ENCODE results near the gene IFNAR1. TPM values are rescaled to one million over a fixed set of nuclear protein-coding genes. Genes with fewer than 3 reads are reported as not detected.
A peak's percentile ranks its signal among the peaks of the same experiment; 100 is the strongest.

IFNAR1 gene
- total and polyA plus RNA-seq, 9 of the 15 experiments (the other 6 are each of a cell fraction or from before 2014, with no cell fraction given), result 8.6 to 31.8 (median 14.8) TPM

DNA sequence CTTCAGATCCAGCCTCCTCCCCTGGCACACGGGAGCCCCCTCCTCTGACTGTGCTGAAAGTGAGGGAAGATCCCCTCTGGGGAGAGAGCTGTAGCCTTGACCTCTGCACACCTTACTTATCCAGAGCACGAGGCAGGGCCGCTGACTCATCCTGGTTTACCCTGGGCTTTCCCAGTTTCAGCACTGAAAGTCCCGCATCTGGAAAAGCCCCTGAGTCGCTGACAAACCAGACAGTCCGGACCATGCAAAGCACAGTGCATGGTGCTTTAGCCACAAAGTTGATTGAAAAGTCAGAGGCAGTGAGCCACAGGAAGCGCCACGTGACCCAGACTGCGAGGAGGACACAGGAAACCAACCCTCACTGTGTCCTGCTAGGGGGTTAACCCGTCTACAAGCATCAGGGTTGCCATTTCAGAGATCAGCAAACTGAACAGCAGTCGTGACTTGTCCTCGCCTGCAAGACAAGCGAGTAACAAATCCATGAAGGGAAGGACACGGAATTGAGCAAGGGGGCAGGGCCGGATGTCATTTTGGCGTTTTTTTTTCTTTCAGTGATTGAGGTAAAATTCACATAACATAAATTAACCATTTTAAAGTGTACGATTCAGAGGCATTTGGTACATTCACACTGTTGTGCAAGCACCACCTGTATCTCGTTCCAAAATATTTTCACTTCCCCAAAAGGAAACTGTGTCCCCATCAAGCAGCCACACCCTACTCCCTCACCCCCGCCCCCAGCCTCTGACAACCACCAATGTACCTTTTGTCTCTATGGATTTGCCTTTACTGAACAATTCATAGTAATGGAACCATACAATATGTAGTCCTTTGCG, 58.5 kb downstream of the IFNAR1 start (continued):
- TF ChIP-seq, protein P1, sequence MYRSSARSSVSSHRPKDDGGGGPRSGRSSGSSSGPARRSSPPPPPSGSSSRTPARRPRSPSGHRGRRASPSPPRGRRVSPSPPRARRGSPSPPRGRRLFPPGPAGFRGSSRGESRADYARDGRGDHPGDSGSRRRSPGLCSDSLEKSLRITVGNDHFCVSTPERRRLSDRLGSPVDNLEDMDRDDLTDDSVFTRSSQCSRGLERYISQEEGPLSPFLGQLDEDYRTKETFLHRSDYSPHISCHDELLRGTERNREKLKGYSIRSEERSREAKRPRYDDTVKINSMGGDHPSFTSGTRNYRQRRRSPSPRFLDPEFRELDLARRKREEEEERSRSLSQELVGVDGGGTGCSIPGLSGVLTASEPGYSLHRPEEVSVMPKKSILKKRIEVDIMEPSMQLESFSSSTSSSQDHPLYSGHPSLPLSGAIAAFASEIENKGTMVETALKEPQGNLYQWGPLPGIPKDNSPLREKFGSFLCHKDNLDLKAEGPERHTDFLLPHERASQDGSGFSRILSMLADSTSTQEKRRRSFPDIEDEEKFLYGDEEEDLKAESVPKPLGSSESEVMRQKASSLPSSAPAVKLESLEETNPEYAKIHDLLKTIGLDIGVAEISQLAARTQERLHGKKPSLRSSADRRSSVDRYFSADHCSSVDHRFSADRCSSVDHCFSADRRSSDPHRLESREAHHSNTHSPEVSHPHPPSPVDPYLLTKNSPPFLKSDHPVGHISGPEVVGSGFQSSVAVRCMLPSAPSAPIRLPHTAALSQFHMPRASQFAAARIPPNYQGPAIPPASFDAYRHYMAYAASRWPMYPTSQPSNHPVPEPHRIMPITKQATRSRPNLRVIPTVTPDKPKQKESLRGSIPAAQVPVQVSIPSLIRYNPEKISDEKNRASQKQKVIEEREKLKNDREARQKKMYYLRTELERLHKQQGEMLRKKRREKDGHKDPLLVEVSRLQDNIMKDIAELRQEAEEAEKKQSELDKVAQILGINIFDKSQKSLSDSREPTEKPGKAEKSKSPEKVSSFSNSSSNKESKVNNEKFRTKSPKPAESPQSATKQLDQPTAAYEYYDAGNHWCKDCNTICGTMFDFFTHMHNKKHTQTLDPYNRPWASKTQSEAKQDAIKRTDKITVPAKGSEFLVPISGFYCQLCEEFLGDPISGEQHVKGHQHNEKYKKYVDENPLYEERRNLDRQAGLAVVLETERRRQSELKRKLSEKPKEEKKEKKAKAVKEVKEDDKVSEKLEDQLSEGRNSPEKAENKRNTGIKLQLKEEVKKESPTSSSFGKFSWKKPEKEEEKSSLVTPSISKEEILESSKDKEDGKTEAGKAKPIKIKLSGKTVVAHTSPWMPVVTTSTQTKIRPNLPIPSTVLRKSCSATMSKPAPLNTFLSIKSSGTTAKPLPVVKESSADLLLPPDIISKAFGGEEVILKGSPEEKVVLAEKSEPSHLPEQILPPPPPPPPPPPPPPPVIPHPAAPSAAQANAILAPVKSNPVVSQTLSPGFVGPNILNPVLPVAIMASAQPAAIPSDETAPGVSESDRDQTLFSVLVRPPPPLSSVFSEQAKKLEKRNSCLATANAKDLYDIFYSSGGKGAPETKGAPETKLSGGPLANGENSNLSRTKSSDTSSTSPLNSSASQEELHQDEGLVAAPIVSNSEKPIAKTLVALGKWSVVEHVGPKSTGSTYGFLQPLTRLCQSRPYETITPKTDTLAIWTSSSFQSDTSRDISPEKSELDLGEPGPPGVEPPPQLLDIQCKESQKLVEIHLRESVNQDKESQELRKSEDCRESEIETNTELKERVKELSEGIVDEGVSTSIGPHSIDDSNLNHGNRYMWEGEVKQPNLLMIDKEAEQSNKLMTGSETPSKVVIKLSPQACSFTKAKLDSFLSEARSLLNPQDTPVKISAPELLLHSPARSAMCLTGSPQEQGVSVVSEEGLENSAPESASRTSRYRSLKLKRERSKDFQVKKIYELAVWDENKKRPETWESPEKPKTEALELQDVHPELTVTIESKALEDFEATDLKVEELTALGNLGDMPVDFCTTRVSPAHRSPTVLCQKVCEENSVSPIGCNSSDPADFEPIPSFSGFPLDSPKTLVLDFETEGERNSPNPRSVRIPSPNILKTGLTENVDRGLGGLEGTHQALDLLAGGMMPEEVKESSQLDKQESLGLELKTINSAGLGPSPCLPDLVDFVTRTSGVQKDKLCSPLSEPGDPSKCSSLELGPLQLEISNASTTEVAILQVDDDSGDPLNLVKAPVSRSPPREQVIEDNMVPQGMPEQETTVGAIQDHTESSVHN (IDR thresholded peaks at IDR 0.05; ENCODE audit: borderline replicate concordance in 1 of 2, low read depth in 1 of 2), result no peak
- TF ChIP-seq ZNF253 (CRISPR knock-in tag; conservative IDR thresholded peaks at IDR 0.05), result no peak
- TF ChIP-seq, protein P2, sequence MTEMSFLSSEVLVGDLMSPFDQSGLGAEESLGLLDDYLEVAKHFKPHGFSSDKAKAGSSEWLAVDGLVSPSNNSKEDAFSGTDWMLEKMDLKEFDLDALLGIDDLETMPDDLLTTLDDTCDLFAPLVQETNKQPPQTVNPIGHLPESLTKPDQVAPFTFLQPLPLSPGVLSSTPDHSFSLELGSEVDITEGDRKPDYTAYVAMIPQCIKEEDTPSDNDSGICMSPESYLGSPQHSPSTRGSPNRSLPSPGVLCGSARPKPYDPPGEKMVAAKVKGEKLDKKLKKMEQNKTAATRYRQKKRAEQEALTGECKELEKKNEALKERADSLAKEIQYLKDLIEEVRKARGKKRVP (CRISPR knock-in tag; IDR thresholded peaks at IDR 0.05), result no peak
- TF ChIP-seq ZBTB1 (CRISPR knock-in tag; IDR thresholded peaks at IDR 0.05; ENCODE audit: borderline replicate concordance, low read depth), result no peak
- TF ChIP-seq ZNF212 (CRISPR knock-in tag; IDR thresholded peaks at IDR 0.05), result no peak
- no peak for TF ChIP-seq KLF16 (IDR thresholded peaks at IDR 0.05)
- TF ChIP-seq, protein P3, sequence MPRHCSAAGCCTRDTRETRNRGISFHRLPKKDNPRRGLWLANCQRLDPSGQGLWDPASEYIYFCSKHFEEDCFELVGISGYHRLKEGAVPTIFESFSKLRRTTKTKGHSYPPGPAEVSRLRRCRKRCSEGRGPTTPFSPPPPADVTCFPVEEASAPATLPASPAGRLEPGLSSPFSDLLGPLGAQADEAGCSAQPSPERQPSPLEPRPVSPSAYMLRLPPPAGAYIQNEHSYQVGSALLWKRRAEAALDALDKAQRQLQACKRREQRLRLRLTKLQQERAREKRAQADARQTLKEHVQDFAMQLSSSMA (CRISPR knock-in tag; IDR thresholded peaks at IDR 0.05), result no peak
- 0 out of 2 replicates have a peak, but pooled peaks have one; percentile 25 for TF ChIP-seq ZNF561 (CRISPR knock-in tag; conservative IDR thresholded peaks at IDR 0.05)
- no peak for TF ChIP-seq ETV6 (IDR thresholded peaks at IDR 0.05; ENCODE audit: borderline replicate concordance in 1 of 2, low read depth in 2 of 2, low read length in 1 of 2)
- peak; percentile 36; the same call in 1 of the 2 replicates for TF ChIP-seq ETV6 (CRISPR knock-in tag; IDR thresholded peaks at IDR 0.05; ENCODE audit: borderline replicate concordance)
- no peak for TF ChIP-seq GATAD2A (IDR thresholded peaks at IDR 0.05)
- peak; percentile 95 for TF ChIP-seq L3MBTL2 (IDR thresholded peaks at IDR 0.05)
- no peak for TF ChIP-seq KDM4B (IDR thresholded peaks at IDR 0.05; ENCODE audit: borderline replicate concordance in 2 of 2, low read depth in 1 of 2)
- TF ChIP-seq TAF1 (IDR thresholded peaks at IDR 0.05; ENCODE audit: control insufficient read depth, extremely low read depth, insufficient read depth, low read length, severe bottlenecking), result no peak
- TF ChIP-seq TAF7 (tag; IDR thresholded peaks at IDR 0.05), result no peak
